Thyroid gland (tissue), 4 donors: ENCODE measurements around the gene CXCL16.

Source experiments
- POLR2A ChIP-seq, 2 donors: fragments of 450-650 bp; IDR thresholded peaks; one replicate each; pipeline ENCODE4 v1.6.1; 2017; ENCODE audit warnings: antibody characterized with exemption in 2 of 2, mild to moderate bottlenecking in 2 of 2, moderate library complexity in 1 of 2
- TF ChIP-seq, protein P1 (sequence below), 6 experiments: fragments of 200-600 bp in 3 of 6; fragments of 450-650 bp in 3 of 6; sonication (generic) in 3 of 6; IDR thresholded peaks; one replicate each; pipeline ENCODE4 v1.5.1; 2016 to 2019; ENCODE audit warnings: antibody characterized with exemption in 6 of 6, mild to moderate bottlenecking in 2 of 6, inconsistent platforms in 1 of 6, moderate library complexity in 1 of 6

DNA sequence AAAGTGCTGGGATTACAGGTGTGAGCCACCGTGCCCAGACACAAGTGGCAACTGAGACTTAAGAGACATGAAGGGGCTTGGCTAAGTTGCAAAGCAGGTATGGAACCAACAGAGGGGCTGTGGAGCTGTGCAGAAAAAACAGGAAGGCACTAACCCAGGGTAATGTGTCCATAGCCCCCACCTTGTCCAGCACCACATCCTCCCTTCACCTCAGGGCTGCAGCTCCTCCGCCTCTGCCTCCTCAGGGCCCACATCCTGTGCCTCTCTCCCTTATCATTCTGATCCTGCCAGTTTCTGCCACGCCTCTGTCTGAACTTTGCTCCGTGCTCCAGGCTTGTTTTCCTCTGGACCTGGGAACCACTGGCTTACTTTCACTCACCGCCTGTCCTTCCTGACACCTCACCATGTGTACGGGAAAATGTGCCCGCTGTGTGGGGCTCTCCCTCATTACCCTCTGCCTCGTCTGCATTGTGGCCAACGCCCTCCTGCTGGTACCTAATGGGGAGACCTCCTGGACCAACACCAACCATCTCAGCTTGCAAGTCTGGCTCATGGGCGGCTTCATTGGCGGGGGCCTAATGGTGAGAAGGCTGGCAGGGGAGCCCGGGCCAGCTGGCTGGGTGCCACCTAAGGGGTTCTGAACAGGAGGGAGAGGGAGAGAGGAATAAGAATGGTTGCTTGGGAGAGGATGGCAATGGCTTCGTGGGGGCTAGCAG, 31.9 kb upstream of the CXCL16 start, which contains the start of gene TM4SF5:
- TF ChIP-seq, protein P1, sequence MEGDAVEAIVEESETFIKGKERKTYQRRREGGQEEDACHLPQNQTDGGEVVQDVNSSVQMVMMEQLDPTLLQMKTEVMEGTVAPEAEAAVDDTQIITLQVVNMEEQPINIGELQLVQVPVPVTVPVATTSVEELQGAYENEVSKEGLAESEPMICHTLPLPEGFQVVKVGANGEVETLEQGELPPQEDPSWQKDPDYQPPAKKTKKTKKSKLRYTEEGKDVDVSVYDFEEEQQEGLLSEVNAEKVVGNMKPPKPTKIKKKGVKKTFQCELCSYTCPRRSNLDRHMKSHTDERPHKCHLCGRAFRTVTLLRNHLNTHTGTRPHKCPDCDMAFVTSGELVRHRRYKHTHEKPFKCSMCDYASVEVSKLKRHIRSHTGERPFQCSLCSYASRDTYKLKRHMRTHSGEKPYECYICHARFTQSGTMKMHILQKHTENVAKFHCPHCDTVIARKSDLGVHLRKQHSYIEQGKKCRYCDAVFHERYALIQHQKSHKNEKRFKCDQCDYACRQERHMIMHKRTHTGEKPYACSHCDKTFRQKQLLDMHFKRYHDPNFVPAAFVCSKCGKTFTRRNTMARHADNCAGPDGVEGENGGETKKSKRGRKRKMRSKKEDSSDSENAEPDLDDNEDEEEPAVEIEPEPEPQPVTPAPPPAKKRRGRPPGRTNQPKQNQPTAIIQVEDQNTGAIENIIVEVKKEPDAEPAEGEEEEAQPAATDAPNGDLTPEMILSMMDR (IDR thresholded peaks at IDR 0.05), result no peak
- no peak for TF ChIP-seq POLR2A (IDR thresholded peaks at IDR 0.05)
